Mesenchymal stem cell (in vitro differentiated cells and primary cell): ENCODE measurements around the gene ARHGAP15.

ENCODE experiments used
- DNase-seq: peaks from one replicate; pipeline ENCODE4 v3.0.0-alpha.2; 2013
- H2AFZ ChIP-seq: one replicate; pipeline ENCODE4 v1.6.1; 2013; ENCODE audit warnings: low read depth, mild to moderate bottlenecking, control low read depth, inconsistent platforms, low read length, moderate library complexity
- H2AK5ac ChIP-seq: 2 replicates; pipeline ENCODE4 v1.6.1; 2013; ENCODE audit warnings: low read length, moderate library complexity, mild to moderate bottlenecking, inconsistent platforms; ENCODE audit not compliant: severe bottlenecking
- H2BK120ac ChIP-seq: one replicate; pipeline ENCODE4 v1.6.1; 2013; ENCODE audit warnings: low read depth, mild to moderate bottlenecking, inconsistent platforms, low read length, moderate library complexity
- H2BK12ac ChIP-seq, 2 experiments: one replicate each; pipeline ENCODE4 v1.6.1; 2013; ENCODE audit warnings: inconsistent platforms in 2 of 2, low read length in 2 of 2, mild to moderate bottlenecking in 2 of 2, moderate library complexity in 2 of 2, control low read depth in 1 of 2
- H2BK15ac ChIP-seq: one replicate; pipeline ENCODE4 v1.6.1; 2013; ENCODE audit warnings: mild to moderate bottlenecking, low read depth, inconsistent platforms; ENCODE audit not compliant: poor library complexity, severe bottlenecking
- H2BK5ac ChIP-seq: 2 replicates; pipeline ENCODE4 v1.6.1; 2013; ENCODE audit warnings: low read depth, mild to moderate bottlenecking, low read length, control low read depth, inconsistent platforms; ENCODE audit not compliant: poor library complexity, severe bottlenecking
- H3K14ac ChIP-seq, 2 experiments: one replicate each; pipeline ENCODE4 v1.6.1; 2013; ENCODE audit warnings: inconsistent platforms in 2 of 2, low read length in 2 of 2, control low read depth in 1 of 2, mild to moderate bottlenecking in 1 of 2, moderate library complexity in 1 of 2
- H3K18ac ChIP-seq, 2 experiments: one replicate each; pipeline ENCODE4 v1.6.1; 2013; ENCODE audit warnings: inconsistent platforms in 2 of 2, low read length in 2 of 2, control low read depth in 1 of 2, low read depth in 1 of 2, mild to moderate bottlenecking in 1 of 2
- H3K23ac ChIP-seq, 2 experiments: one replicate each; pipeline ENCODE4 v1.6.1; 2013; ENCODE audit warnings: inconsistent platforms in 2 of 2, low read length in 2 of 2, mild to moderate bottlenecking in 2 of 2, moderate library complexity in 2 of 2, control low read depth in 1 of 2
- H3K27ac ChIP-seq: 2 replicates; pipeline ENCODE4 v1.5.1; 2013; ENCODE audit warnings: mild to moderate bottlenecking, moderate library complexity, low read length, control low read depth, inconsistent platforms; ENCODE audit not compliant: poor library complexity, severe bottlenecking
- H3K27me3 ChIP-seq, 2 experiments: 2 replicates each; pipeline versions ENCODE4 v1.6.1 to v1.7.0; 2013; ENCODE audit warnings: low read length in 2 of 2, mild to moderate bottlenecking in 2 of 2, moderate library complexity in 2 of 2, control low read depth in 1 of 2, inconsistent platforms in 1 of 2; ENCODE audit not compliant: control insufficient read depth in 1 of 2, insufficient read depth in 1 of 2
- H3K36me3 ChIP-seq, 2 experiments: 2 replicates each; pipeline versions ENCODE4 v1.6.1 to v1.7.0; 2013; ENCODE audit warnings: low read length in 2 of 2, control low read depth in 1 of 2, inconsistent platforms in 1 of 2, low read depth in 1 of 2, mild to moderate bottlenecking in 1 of 2; ENCODE audit not compliant: insufficient read depth in 2 of 2, control insufficient read depth in 1 of 2
- H3K4ac ChIP-seq, 2 experiments: one replicate each; pipeline ENCODE4 v1.6.1; 2013; ENCODE audit warnings: inconsistent platforms in 2 of 2, low read length in 2 of 2, mild to moderate bottlenecking in 2 of 2, moderate library complexity in 2 of 2, control low read depth in 1 of 2, low read depth in 1 of 2
- H3K4me1 ChIP-seq: 2 replicates; pipeline ENCODE4 v1.6.1; 2013; ENCODE audit warnings: low read depth, low read length, control low read depth; ENCODE audit not compliant: control insufficient read depth, insufficient read depth
- H3K4me2 ChIP-seq: 2 replicates; pipeline ENCODE4 v1.6.1; 2013; ENCODE audit warnings: low read length, mild to moderate bottlenecking, inconsistent platforms; ENCODE audit not compliant: poor library complexity, severe bottlenecking
- H3K4me3 ChIP-seq, 2 experiments: 2 replicates each; pipeline versions ENCODE4 v1.5.1 to v1.7.0; 2013; ENCODE audit warnings: low read length in 2 of 2, mild to moderate bottlenecking in 2 of 2, control low read depth in 1 of 2, low read depth in 1 of 2; ENCODE audit not compliant: insufficient read depth in 1 of 2
- H3K79me1 ChIP-seq: replicated peaks from 2 replicates; pipeline ENCODE4 v1.6.1; 2013; ENCODE audit warnings: mild to moderate bottlenecking, control low read depth, low read length, inconsistent platforms; ENCODE audit not compliant: poor library complexity, severe bottlenecking
- H3K9ac ChIP-seq: 2 replicates; pipeline ENCODE4 v1.7.0; 2013; ENCODE audit warnings: mild to moderate bottlenecking, low read length, moderate library complexity
- H3K9me3 ChIP-seq: 2 replicates; pipeline ENCODE4 v1.7.0; 2013; ENCODE audit warnings: mild to moderate bottlenecking, low read length; ENCODE audit not compliant: control insufficient read depth
- H4K8ac ChIP-seq: one replicate; pipeline ENCODE4 v1.6.1; 2013; ENCODE audit warnings: inconsistent platforms, mild to moderate bottlenecking, low read length, moderate library complexity
- H4K91ac ChIP-seq: one replicate; pipeline ENCODE4 v1.6.1; 2013; ENCODE audit warnings: mild to moderate bottlenecking, low read length, inconsistent platforms
- WGBS: methylation state at CpG from one replicate; pipeline ENCODE4 v1.1.7; 2013; ENCODE audit warnings: mixed read lengths; 5-methylcytosine and 5-hydroxymethylcytosine counted together

ARHGAP15 gene

DNA sequence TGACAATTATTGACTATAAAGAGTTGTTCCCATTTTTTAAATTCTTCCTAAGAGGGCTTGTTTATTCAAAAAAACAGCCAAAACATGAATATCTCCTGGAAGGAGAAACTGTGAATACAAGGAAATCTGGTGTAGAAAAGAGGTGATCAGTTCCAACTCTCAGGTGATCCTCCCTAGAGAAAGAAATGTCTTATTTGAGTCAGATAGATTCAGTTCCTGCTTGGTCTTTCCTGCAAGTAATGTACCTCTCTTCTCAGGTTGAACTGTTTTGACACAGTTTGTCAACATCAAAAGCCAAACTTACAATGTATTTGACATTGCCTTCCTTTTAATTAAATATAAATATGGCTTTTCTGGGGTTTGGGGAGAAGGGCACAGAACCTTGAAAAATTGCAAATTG, 567.4 kb downstream of the ARHGAP15 start:
- Histone ChIP-seq H3K9ac (no peak overlapping the region), H2AFZ (no peak overlapping the region), H2BK120ac (no peak overlapping the region), H3K4me1 (no peaks in the 10 kb centered on the region), H4K8ac (no peak overlapping the region), H3K18ac (no peak overlapping the region), H3K36me3 (no peaks in the 10 kb centered on the region), H2BK12ac (no peak overlapping the region), H3K9me3 (no peaks in the 10 kb centered on the region), H3K27ac (no peak overlapping the region), H2AK5ac (no peak overlapping the region), H3K4ac (no peak overlapping the region), H2BK15ac (no peak overlapping the region), H3K23ac (no peak overlapping the region), H3K4me2 (no peak overlapping the region), H2BK5ac (no peak overlapping the region), H3K27me3 (no peaks in the 10 kb centered on the region), H3K79me1 (no peaks in the 10 kb centered on the region), H4K91ac (no peak overlapping the region), H3K14ac (no peak overlapping the region), H3K4me3 (no peak overlapping the region)
- no peak for DNase-seq

- Histone ChIP-seq H2AK5ac (no peak overlapping the region), H3K4ac (no peak overlapping the region), H2BK5ac (no peak overlapping the region), H3K4me2 (no peak overlapping the region), H2BK120ac (no peak overlapping the region), H3K27me3 (no peaks in the 10 kb centered on the region), H3K9ac (no peak overlapping the region), H3K14ac (no peak overlapping the region), H3K4me1 (no peaks in the 10 kb centered on the region), H2BK12ac (no peak overlapping the region), H3K27ac (no peak overlapping the region), H2BK15ac (no peak overlapping the region), H3K23ac (no peak overlapping the region), H3K9me3 (no peaks in the 10 kb centered on the region), H4K91ac (no peak overlapping the region), H4K8ac (no peak overlapping the region), H3K18ac (no peak overlapping the region), H3K79me1 (no peaks in the 10 kb centered on the region), H3K4me3 (no peak overlapping the region), H3K36me3 (no peaks in the 10 kb centered on the region), H2AFZ (no peak overlapping the region)
- no peak for DNase-seq
- WGBS = no CpG with 5 or more reads among the region's 1 CpG
These were observed 568.5 kb downstream of the ARHGAP15 start for GRCh38 chr2:143697744-143698143.

- no peaks in the 10 kb centered on the region for H3K27me3 ChIP-seq
- H2AFZ ChIP-seq = no peak overlapping the region
- H3K4me3 ChIP-seq = no peak overlapping the region
- no peaks in the 10 kb centered on the region for H3K4me1 ChIP-seq
- H3K79me1 ChIP-seq = no peaks in the 10 kb centered on the region
- no peak overlapping the region for H2BK15ac ChIP-seq
- H4K8ac ChIP-seq = no peak overlapping the region
- no peak for DNase-seq
- no peak overlapping the region for H3K4ac ChIP-seq
- no peak overlapping the region for H3K27ac ChIP-seq
- H3K18ac ChIP-seq = no peak overlapping the region
- H3K9me3 ChIP-seq = no peaks in the 10 kb centered on the region
- no peak overlapping the region for H4K91ac ChIP-seq
- H3K36me3 ChIP-seq = no peaks in the 10 kb centered on the region
- no peak overlapping the region for H3K14ac ChIP-seq
- no peak overlapping the region for H2AK5ac ChIP-seq
- WGBS = 94% methylated on average over 2 of the region's 2 CpGs
- H2BK5ac ChIP-seq = no peak overlapping the region
- no peak overlapping the region for H2BK12ac ChIP-seq
- no peak overlapping the region for H3K23ac ChIP-seq
- no peak overlapping the region for H3K9ac ChIP-seq
- H2BK120ac ChIP-seq = no peak overlapping the region
- no peak overlapping the region for H3K4me2 ChIP-seq
These were observed 569.1 kb downstream of the ARHGAP15 start for GRCh38 chr2:143698352-143698751.

DNA sequence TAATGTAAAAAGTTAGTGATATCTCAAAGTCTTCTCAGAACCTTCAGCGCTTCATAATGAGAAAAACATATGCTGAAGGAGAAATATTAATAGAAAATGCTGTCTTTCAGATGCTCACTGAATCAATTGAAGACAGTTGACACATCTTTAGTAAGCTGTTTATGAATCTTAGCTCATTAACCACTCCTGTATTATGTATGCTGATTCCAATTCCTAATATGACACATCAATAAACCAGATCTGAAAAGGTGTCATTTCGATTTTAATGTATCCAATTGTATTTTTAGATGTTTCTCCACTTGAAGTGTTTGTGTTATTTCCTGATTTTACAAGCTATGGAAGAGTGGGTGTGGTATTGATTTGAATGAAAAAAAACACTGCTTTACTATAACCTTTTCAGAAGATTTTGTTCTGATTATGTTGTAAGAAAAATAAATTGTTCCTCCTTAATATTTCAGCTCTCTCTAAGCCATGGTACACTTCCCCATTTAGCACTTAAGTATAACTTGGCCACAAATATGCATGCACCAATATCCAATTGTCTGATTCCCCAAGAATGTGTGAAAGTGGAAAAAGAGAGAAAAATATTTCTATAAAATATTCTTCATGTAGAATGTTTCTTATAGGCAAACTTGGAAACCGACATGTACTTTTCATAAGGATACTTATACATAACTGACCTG, 569.8 kb downstream of the ARHGAP15 start:
- Histone ChIP-seq H3K14ac (no peak overlapping the region), H3K23ac (no peak overlapping the region), H3K27me3 (no peaks in the 10 kb centered on the region), H2BK12ac (no peak overlapping the region), H2BK120ac (no peak overlapping the region), H4K91ac (no peak overlapping the region), H3K9ac (no peak overlapping the region), H2BK15ac (no peak overlapping the region), H4K8ac (no peak overlapping the region), H3K79me1 (no peaks in the 10 kb centered on the region), H3K18ac (no peak overlapping the region), H3K4me3 (no peak overlapping the region), H3K9me3 (no peaks in the 10 kb centered on the region), H3K36me3 (no peaks in the 10 kb centered on the region), H2AK5ac (no peak overlapping the region), H3K4ac (no peak overlapping the region), H3K4me1 (no peaks in the 10 kb centered on the region), H3K27ac (no peak overlapping the region), H3K4me2 (no peak overlapping the region), H2AFZ (no peak overlapping the region), H2BK5ac (no peak overlapping the region)
- 100% methylated on average over 1 of the region's 3 CpGs for WGBS
- DNase-seq = no peak
